ENCODE measurements around the gene KIF5A. TPM values are rescaled to one million over a fixed set of nuclear protein-coding genes. Genes with fewer than 3 reads are reported as not detected.

KIF5A gene
- total and polyA plus RNA-seq, 2 donors (not counting 3 experiments of a cell fraction or from before 2014, with no cell fraction given), result 0.07 to 0.35 TPM

DNA sequence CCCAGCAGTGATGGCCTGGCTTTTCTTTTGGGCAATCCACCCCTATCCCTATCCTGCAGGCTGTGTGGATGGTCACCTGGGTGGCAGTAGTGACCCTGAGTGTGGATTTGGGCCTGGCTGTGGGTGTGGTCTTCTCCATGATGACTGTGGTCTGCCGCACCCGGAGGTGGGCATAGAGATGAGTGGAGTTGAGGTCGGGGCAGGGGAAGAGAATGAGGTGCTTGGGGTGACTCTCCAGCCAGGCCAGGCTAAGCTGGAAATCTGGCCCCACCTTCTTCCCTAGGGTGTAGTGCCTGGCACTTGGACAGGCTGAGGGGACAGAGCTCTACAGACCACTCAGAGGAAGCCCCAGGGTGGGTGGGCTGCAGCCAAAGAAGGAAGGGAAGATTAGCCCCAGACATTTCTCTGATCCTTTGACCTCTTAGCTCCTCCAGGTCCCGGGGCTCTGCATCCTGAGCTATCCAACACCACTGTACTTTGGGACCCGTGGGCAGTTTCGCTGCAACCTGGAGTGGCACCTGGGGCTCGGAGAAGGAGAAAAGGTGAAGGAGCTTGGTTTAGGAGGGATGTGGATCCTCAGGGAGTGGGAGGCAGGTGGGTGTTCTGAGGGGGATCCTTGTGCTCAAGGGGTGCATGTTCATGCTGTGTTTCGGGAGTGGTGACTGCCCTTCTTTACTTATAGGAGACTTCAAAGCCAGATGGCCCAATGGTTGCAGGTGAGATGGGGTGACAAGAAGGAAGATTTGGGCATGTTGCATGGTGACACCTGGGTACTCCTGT, 74.8 kb downstream of the KIF5A start:
- H2AFZ ChIP-seq (ENCODE audit: low read depth, low read length), result no peak overlapping the region
- H3K27ac ChIP-seq (ENCODE audit: insufficient read depth, low read depth, low read length), result no peak overlapping the region
- H3K4me3 ChIP-seq (replicated peaks in 1 of 3; ENCODE audit: insufficient read depth in 1 of 3, low read depth in 1 of 3, low read length in 3 of 3), result no peak overlapping the region
- no peak for FAIRE-seq
- no peaks in the 10 kb centered on the region for H4K20me1 ChIP-seq (replicated peaks; ENCODE audit: control insufficient read depth, extremely low read depth, insufficient read depth, low read length)
- BruUV-seq (replicated peaks), result no TSS peak
- no peak for TF ChIP-seq FOS (IDR thresholded peaks at IDR 0.05; ENCODE audit: borderline replicate concordance, insufficient read depth, low read length)
- TF ChIP-seq, protein P1, sequence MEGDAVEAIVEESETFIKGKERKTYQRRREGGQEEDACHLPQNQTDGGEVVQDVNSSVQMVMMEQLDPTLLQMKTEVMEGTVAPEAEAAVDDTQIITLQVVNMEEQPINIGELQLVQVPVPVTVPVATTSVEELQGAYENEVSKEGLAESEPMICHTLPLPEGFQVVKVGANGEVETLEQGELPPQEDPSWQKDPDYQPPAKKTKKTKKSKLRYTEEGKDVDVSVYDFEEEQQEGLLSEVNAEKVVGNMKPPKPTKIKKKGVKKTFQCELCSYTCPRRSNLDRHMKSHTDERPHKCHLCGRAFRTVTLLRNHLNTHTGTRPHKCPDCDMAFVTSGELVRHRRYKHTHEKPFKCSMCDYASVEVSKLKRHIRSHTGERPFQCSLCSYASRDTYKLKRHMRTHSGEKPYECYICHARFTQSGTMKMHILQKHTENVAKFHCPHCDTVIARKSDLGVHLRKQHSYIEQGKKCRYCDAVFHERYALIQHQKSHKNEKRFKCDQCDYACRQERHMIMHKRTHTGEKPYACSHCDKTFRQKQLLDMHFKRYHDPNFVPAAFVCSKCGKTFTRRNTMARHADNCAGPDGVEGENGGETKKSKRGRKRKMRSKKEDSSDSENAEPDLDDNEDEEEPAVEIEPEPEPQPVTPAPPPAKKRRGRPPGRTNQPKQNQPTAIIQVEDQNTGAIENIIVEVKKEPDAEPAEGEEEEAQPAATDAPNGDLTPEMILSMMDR (IDR thresholded peaks at IDR 0.05; ENCODE audit: extremely low read depth in 1 of 2, insufficient read depth in 1 of 2, low read depth in 1 of 2, low read length in 2 of 2), result no peak
- no peak for TF ChIP-seq EZH2 (IDR thresholded peaks at IDR 0.05; ENCODE audit: borderline replicate concordance, low read depth, low read length, severe bottlenecking)
- H3K9me1 ChIP-seq (replicated peaks; ENCODE audit: control insufficient read depth, extremely low read depth, insufficient read depth, low read length), result no peaks in the 10 kb centered on the region
- no peaks in the 10 kb centered on the region for H3K36me3 ChIP-seq (ENCODE audit: control insufficient read depth in 2 of 2, extremely low read depth in 1 of 2, insufficient read depth in 2 of 2, low read length in 2 of 2)
- no peaks in the 10 kb centered on the region for H3K9me3 ChIP-seq (replicated peaks; ENCODE audit: control insufficient read depth, insufficient read depth, low read length)
- no peak overlapping the region for H3K9ac ChIP-seq (replicated peaks; ENCODE audit: extremely low read depth, insufficient read depth, low read length)
- DNase-seq (ENCODE audit: low read depth, low spot score), result no peak
- dilution Hi-C loops (cut with MboI; ENCODE audit: extremely low pct_ligation_motif_present, low sequenced_read_pairs) (no loop called here), intact Hi-C loops (cut with micrococcal nuclease) (no loop called here)
- peaks cover 5% of the 10 kb centered on the region for H3K4me1 ChIP-seq (ENCODE audit: control insufficient read depth, extremely low read depth, insufficient read depth, low read length)
- H3K79me2 ChIP-seq (ENCODE audit: control insufficient read depth, insufficient read depth, low read length), result no peaks in the 10 kb centered on the region
- peaks cover 58 to 73% of the 10 kb centered on the region in 2 experiments for H3K27me3 ChIP-seq (ENCODE audit: control insufficient read depth in 2 of 2, insufficient read depth in 2 of 2, low read length in 2 of 2)
- H3K4me2 ChIP-seq (ENCODE audit: insufficient read depth, low read length), result no peak overlapping the region
- ChIA-PET POLR2A (no interaction called here), CTCF (interaction anchor here (7.2 kb wide), 1 partner anchor 43 kb away, joined by 109 read pairs; no protein-coding TSS in a partner anchor)

Data from endothelial cell of umbilical vein (primary cell).